Endothelial cell of umbilical vein (primary cell): ENCODE results near the gene CLTCL1.

ENCODE experiments used
- EZH2 ChIP-seq: IDR thresholded peaks from 2 replicates; pipeline ENCODE4 v1.6.1; 2012; ENCODE audit warnings: borderline replicate concordance, low read depth, mild to moderate bottlenecking, moderate library complexity, low read length, inconsistent platforms; ENCODE audit not compliant: severe bottlenecking
- TF ChIP-seq, protein P1 (sequence below), 2 donors: IDR thresholded peaks; 1 replicate in 1 of 2; 2 replicates in 1 of 2; pipeline ENCODE4 v1.5.1; 2011; ENCODE audit warnings: low read length in 2 of 2, mild to moderate bottlenecking in 2 of 2, moderate library complexity in 2 of 2, control low read depth in 1 of 2, inconsistent platforms in 1 of 2, low read depth in 1 of 2; ENCODE audit not compliant: insufficient read depth in 1 of 2; ENCODE audit errors: extremely low read depth in 1 of 2

DNA sequence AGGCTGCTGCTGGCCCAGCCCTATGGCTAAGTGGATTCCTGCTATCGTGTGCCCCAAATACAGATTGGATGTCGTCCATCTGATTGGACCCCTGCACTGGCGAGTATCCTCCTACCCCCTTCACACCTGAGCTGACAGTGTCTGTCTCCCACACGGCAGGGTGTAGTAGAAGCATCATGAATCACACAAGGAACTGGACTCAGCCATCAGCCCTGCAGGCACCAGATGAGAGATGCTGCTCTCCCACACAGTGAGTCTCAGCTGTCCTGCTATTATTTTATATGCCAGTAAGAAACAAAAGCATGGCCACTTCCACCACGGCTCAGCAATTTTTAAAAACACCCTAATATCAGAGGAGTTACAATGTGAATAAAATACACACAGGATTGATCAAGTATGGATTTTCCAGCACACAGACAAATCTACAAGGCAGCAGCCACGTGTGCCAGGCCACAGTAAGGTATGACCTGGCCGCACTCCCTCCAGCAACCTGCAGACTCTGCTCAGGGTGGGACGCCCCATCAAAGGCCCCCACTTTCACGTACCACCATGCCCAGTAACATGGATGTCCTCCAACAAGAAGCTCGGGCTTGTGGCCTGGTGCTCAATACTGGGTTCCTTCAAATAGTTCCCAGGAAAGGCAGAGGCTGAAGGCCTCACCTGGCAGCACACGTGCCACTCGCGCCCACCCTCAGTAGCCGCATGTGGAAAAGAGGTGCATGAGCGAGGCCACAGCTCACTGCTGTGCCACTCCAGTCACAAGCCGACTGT lies 96.6 kb downstream of the CLTCL1 start:
- TF ChIP-seq, protein P1, sequence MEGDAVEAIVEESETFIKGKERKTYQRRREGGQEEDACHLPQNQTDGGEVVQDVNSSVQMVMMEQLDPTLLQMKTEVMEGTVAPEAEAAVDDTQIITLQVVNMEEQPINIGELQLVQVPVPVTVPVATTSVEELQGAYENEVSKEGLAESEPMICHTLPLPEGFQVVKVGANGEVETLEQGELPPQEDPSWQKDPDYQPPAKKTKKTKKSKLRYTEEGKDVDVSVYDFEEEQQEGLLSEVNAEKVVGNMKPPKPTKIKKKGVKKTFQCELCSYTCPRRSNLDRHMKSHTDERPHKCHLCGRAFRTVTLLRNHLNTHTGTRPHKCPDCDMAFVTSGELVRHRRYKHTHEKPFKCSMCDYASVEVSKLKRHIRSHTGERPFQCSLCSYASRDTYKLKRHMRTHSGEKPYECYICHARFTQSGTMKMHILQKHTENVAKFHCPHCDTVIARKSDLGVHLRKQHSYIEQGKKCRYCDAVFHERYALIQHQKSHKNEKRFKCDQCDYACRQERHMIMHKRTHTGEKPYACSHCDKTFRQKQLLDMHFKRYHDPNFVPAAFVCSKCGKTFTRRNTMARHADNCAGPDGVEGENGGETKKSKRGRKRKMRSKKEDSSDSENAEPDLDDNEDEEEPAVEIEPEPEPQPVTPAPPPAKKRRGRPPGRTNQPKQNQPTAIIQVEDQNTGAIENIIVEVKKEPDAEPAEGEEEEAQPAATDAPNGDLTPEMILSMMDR (IDR thresholded peaks at IDR 0.05; ENCODE audit: extremely low read depth in 1 of 2, insufficient read depth in 1 of 2, low read depth in 1 of 2, low read length in 2 of 2), result no peak
- no peak for TF ChIP-seq EZH2
